Skeletal muscle cell (primary cell): ENCODE results near the gene BLTP3B.

Experiments
- DNase-seq: peaks from one replicate; pipeline ENCODE4 v3.0.0-alpha.2; 2010; ENCODE audit warnings: low read depth
- H3K4me3 ChIP-seq: 2 replicates; pipeline ENCODE4 v1.5.1; 2011; ENCODE audit warnings: low read depth, mild to moderate bottlenecking, control low read depth, low read length, moderate library complexity

The BLTP3B gene

GRCh38 chr12:100127766-100128511 lies 14.7 kb downstream of the BLTP3B start:
- DNase-seq = peak; percentile 43
- H3K4me3 ChIP-seq = no peak overlapping the region

DNA sequence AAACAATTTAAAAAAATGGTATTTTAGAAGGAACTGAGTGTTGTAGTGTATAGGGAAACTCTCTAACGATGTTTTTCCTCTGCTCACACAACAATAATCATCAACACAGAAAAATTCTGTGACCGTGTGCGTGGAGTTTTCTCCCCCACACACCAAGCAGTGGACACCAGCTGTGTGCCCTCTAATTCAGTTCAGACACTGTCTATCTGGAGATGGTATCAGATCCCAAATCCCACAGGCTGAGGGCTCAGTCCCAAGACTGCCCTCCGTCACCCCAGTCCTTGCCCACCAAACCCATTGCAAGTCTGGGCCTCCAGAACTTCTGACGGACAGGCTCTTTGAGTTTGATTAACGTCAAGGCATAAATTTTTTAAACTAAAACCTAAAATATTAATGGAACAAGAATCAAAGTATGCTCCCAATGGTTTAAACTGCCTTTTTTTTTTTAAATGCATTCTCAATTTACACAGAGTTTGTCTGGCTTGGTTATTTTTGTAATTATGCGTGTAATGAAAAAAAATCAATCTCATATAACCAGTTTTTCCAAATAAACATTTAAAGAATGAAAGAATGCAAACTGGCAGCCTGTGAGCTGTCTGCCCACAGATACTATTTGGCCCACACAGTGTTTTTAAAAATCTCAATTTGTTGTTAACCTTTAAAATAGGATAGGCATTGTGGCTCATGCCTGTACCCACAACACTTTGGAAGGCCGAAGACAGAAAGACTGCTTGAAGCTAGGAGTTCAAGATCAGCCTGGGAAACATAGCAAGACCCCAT lies 19.2 kb downstream of the BLTP3B start:
- no peak for DNase-seq
- H3K4me3 ChIP-seq = no peak overlapping the region

DNA sequence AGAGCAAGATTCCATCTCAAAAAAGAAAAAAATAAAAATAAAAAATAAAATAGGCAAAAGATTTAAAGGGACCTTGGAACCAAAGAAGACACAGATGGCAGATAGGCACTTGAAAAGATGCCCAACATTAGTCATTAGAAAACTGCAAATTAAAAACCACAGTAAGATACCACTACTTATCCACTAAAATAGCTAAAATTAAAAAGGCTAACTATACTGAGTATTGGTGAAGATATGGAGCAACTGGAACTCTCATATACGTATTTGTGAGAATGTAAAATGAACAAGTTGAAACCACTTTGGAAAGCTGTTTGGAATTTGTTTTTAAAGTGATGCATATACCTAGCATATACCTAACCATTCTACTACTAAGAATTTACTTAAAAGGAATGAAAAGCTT lies 22.3 kb downstream of the BLTP3B start:
- DNase-seq = no peak
- H3K4me3 ChIP-seq = no peak overlapping the region

- DNase-seq = no peak
- no peak overlapping the region for H3K4me3 ChIP-seq
Measured at GRCh38 chr12:100115291-100115690, 27.4 kb downstream of the BLTP3B start.

GRCh38 chr12:100114574-100114973 lies 28.1 kb downstream of the BLTP3B start:
- no peak overlapping the region for H3K4me3 ChIP-seq
- DNase-seq = no peak

DNA sequence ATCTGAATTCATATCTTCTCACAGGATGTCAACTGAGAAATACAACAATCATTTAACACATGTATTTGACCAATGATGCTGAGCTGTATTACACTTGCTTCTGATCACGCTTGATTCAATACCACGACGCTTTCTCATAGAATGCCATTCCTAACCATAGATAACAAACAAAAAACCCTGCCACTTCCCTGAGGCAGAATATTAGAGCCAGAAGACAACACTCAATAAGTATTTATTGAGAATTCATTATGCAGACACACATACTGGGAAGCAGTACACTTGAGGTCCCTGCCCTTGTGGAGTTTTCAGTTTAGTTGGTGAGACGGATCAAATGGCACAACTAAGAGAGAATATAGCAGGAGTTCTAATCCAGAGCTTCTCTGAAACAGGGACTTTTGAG lies 32.4 kb downstream of the BLTP3B start:
- no peak for DNase-seq
- no peak overlapping the region for H3K4me3 ChIP-seq

GRCh38 chr12:100106861-100107260 lies 35.8 kb downstream of the BLTP3B start:
- no peak for DNase-seq
- no peak overlapping the region for H3K4me3 ChIP-seq

DNA sequence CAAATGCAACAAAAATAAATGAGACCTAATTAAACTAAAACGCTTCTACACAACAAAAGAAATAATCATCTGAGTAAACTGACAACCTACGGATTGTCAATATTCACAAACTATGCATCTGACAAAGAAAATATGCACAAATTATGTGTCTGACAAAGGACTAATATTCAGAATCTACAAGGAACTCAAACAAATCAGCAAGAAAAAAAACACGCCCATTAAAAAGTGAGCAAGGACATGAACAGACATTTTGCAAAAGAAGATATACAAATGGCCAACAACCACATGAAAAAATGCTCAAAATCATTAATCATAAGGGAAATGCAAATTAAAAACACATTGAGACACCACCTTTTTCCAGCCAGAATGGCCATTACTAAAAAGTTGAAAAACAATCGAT lies 37.0 kb downstream of the BLTP3B start:
- DNase-seq = no peak
- H3K4me3 ChIP-seq = no peak overlapping the region

DNA sequence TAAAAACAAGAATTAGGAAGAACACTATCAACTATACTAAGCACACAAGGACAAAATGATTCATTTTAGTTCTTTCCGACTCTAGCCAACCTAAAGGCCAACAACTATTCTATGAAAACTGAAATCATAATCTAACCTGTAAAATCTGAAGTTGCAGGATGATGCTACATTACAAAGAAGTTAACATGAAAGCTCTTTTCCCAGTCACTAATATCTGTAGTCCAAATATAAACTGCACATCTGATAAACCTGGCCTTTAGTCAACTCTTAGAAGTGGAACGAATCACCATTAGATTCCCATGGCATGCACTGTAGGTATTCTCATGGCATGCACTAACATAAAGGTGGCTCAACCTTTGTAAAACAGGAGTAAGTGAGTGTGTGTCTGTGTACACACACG lies 41.7 kb downstream of the BLTP3B start:
- DNase-seq = no peak
- H3K4me3 ChIP-seq = no peak overlapping the region
